HepG2 (cell line): Measurements from ENCODE around the gene VPREB3. TPM values are rescaled to one million over a fixed set of nuclear protein-coding genes. Genes with fewer than 3 reads are reported as not detected.

Experiments used
- ATAC-seq: fragments of 200-7000 bp; cut with Tn5 transposase; 3 replicates; pipeline ENCODE4 v1.9.1; 2020; ENCODE audit warnings: mild to moderate bottlenecking, moderate library complexity
- BruUV-seq: library from RNA; stranded (reverse); fragments of 400-500 nt; replicated peaks from 2 replicates; lab custom pipeline; 2021; lab: Mats Ljungman, UMichigan
- CTCF ChIA-PET: fragments of 300-600 bp; formaldehyde crosslinking; extraction: SDS; loops from one replicate; lab custom pipeline; 2021; ENCODE audit warnings: low total read pairs, inconsistent platforms, low intra/inter-chr PET ratio; lab: Yijun Ruan, JAX
- POLR2A ChIA-PET: fragments of 350-600 bp; sonication (Branson Sonifier 250); formaldehyde crosslinking; loops from one replicate; lab custom pipeline; 2020; ENCODE audit warnings: antibody characterized with exemption, inconsistent platforms; lab: Yijun Ruan, JAX
- DNase-seq: peaks from one replicate; pipeline ENCODE4 v3.0.0-alpha.2; 2015; ENCODE audit warnings: low spot score
- FAIRE-seq: peaks from 3 replicates; lab custom pipeline; 2011; peaks lifted over from hg19 to GRCh38; lab: Jason Lieb, UNC
- H2AFZ ChIP-seq: one replicate; pipeline ENCODE4 v1.6.1; 2011; ENCODE audit warnings: low read length, inconsistent platforms
- H3K27ac ChIP-seq: fragments of 300-600 bp; 3 replicates; pipeline ENCODE4 v1.8.0; 2011; ENCODE audit warnings: mixed run types, mild to moderate bottlenecking, mixed read lengths, low read length, inconsistent platforms; ENCODE audit not compliant: insufficient read depth; ENCODE audit errors: extremely low read length
- H3K27me3 ChIP-seq, 2 experiments: fragments of 200-600 bp in 1 of 2; 2 replicates in 1 of 2; 3 replicates in 1 of 2; pipeline versions ENCODE4 v1.6.0 to v1.8.0; 2011; ENCODE audit warnings: low read length in 2 of 2, mild to moderate bottlenecking in 2 of 2, moderate library complexity in 2 of 2, inconsistent platforms in 1 of 2; ENCODE audit not compliant: insufficient read depth in 2 of 2, control insufficient read depth in 1 of 2
- H3K36me3 ChIP-seq, 2 experiments: fragments of 200-600 bp in 1 of 2; replicated peaks in 1 of 2; 2 replicates in 1 of 2; 3 replicates in 1 of 2; pipeline versions ENCODE4 v1.5.1 to v1.8.0; 2011; ENCODE audit warnings: low read length in 2 of 2, inconsistent platforms in 1 of 2; ENCODE audit not compliant: insufficient read depth in 2 of 2, control insufficient read depth in 1 of 2
- H3K4me1 ChIP-seq: 2 replicates; pipeline ENCODE4 v1.5.1; 2012; ENCODE audit warnings: low read length, inconsistent platforms; ENCODE audit not compliant: insufficient read depth
- H3K4me2 ChIP-seq: 2 replicates; pipeline ENCODE4 v1.6.0; 2011; ENCODE audit warnings: low read depth, low read length, inconsistent platforms
- H3K4me3 ChIP-seq, 3 experiments: fragments of 200-600 bp in 1 of 3; sonication (generic), shearing (Covaris generic) in 1 of 3; replicated peaks in 1 of 3; 2 replicates each; pipeline ENCODE4 v1.5.1; 2011 to 2016; ENCODE audit warnings: low read length in 3 of 3, inconsistent platforms in 2 of 3, low read depth in 2 of 3, mild to moderate bottlenecking in 2 of 3, control low read depth in 1 of 3, mixed read lengths in 1 of 3; ENCODE audit not compliant: insufficient read depth in 1 of 3
- H3K79me2 ChIP-seq: one replicate; pipeline ENCODE4 v1.6.1; 2011; ENCODE audit warnings: low read length, inconsistent platforms; ENCODE audit not compliant: insufficient read depth
- H3K9ac ChIP-seq: 2 replicates; pipeline ENCODE4 v1.6.0; 2011; ENCODE audit warnings: mild to moderate bottlenecking, low read depth, low read length, inconsistent platforms; ENCODE audit not compliant: insufficient read depth
- H3K9me3 ChIP-seq: 2 replicates; pipeline ENCODE4 v1.5.1; 2012; ENCODE audit warnings: mild to moderate bottlenecking, low read length
- H4K20me1 ChIP-seq: 2 replicates; pipeline ENCODE4 v1.6.0; 2011; ENCODE audit warnings: inconsistent platforms, mild to moderate bottlenecking, low read length, moderate library complexity; ENCODE audit not compliant: insufficient read depth
- ATF3 ChIP-seq: sonication (generic); formaldehyde crosslinking; IDR thresholded peaks from 2 replicates; pipeline ENCODE4 v1.4.0; 2020; ENCODE audit warnings: missing genetic modification reagents
- DDIT3 ChIP-seq: sonication (generic); formaldehyde crosslinking; IDR thresholded peaks from 2 replicates; pipeline ENCODE4 v1.4.0; 2020; ENCODE audit warnings: mild to moderate bottlenecking, missing genetic modification reagents
- E2F5 ChIP-seq: sonication (generic); formaldehyde crosslinking; conservative IDR thresholded peaks from 2 replicates; pipeline ENCODE4 v1.4.0; 2020; ENCODE audit warnings: missing genetic modification reagents
- HES4 ChIP-seq: sonication (generic); formaldehyde crosslinking; IDR thresholded peaks from 2 replicates; pipeline ENCODE4 v1.9.0; 2021; ENCODE audit warnings: mild to moderate bottlenecking, missing genetic modification reagents, borderline replicate concordance
- MLXIP ChIP-seq: sonication (generic); formaldehyde crosslinking; IDR thresholded peaks from 2 replicates; pipeline ENCODE4 v1.9.0; 2021; ENCODE audit warnings: missing genetic modification reagents, borderline replicate concordance
- NFATC3 ChIP-seq: sonication (generic); formaldehyde crosslinking; IDR thresholded peaks from 2 replicates; pipeline ENCODE4 v1.5.1; 2020; ENCODE audit warnings: mild to moderate bottlenecking, missing genetic modification reagents
- NFIC ChIP-seq: IDR thresholded peaks from 2 replicates; pipeline ENCODE4 v1.6.1; 2012; ENCODE audit warnings: mild to moderate bottlenecking, low read length, inconsistent platforms
- NFKB2 ChIP-seq: sonication (generic); formaldehyde crosslinking; IDR thresholded peaks from 2 replicates; pipeline ENCODE4 v1.4.0; 2020; ENCODE audit warnings: missing genetic modification reagents, borderline replicate concordance
- PHF5A ChIP-seq: IDR thresholded peaks from one replicate; pipeline ENCODE4 v1.6.1; 2018; ENCODE audit warnings: low read depth, missing genetic modification reagents; ENCODE audit not compliant: unreplicated experiment
- RARA ChIP-seq: IDR thresholded peaks from 2 replicates; pipeline ENCODE4 v1.6.1; 2016; ENCODE audit warnings: missing genetic modification reagents, missing compliant biosample characterization
- RBFOX2 ChIP-seq: fragments of 200-400 bp; formaldehyde crosslinking; IDR thresholded peaks from 2 replicates; pipeline ENCODE4 v1.6.1; 2017; ENCODE audit warnings: low read depth, mild to moderate bottlenecking, low read length
- RFXANK ChIP-seq: IDR thresholded peaks from 2 replicates; pipeline ENCODE4 v1.6.1; 2016
- SPEN ChIP-seq: sonication (generic); formaldehyde crosslinking; IDR thresholded peaks from 2 replicates; pipeline ENCODE4 v1.5.1; 2020; ENCODE audit warnings: low read depth, mild to moderate bottlenecking, missing genetic modification reagents
- SRY ChIP-seq: sonication (generic); formaldehyde crosslinking; IDR thresholded peaks from 2 replicates; pipeline ENCODE4 v1.8.0; 2022; ENCODE audit warnings: mild to moderate bottlenecking, missing genetic modification reagents
- THYN1 ChIP-seq: sonication (generic); formaldehyde crosslinking; IDR thresholded peaks from 2 replicates; pipeline ENCODE4 v1.8.1; 2023; ENCODE audit warnings: low read depth, mild to moderate bottlenecking, moderate library complexity, missing genetic modification reagents, borderline replicate concordance
- ZEB1 ChIP-seq: IDR thresholded peaks from 2 replicates; pipeline ENCODE4 v1.6.1; 2012; ENCODE audit warnings: mild to moderate bottlenecking, low read depth, inconsistent platforms; ENCODE audit not compliant: insufficient replicate concordance
- ZNF230 ChIP-seq: sonication (generic); formaldehyde crosslinking; IDR thresholded peaks from 2 replicates; pipeline ENCODE4 v1.4.0; 2020; ENCODE audit warnings: mild to moderate bottlenecking, missing genetic modification reagents
- ZNF235 ChIP-seq: sonication (generic); formaldehyde crosslinking; IDR thresholded peaks from 2 replicates; pipeline ENCODE4 v1.8.1; 2023; ENCODE audit warnings: mild to moderate bottlenecking, missing genetic modification reagents, borderline replicate concordance
- ZNF672 ChIP-seq: sonication (generic); formaldehyde crosslinking; IDR thresholded peaks from 2 replicates; pipeline ENCODE4 v1.8.1; 2022; ENCODE audit warnings: missing genetic modification reagents
- ZNF674 ChIP-seq: sonication (generic); formaldehyde crosslinking; IDR thresholded peaks from 2 replicates; pipeline ENCODE4 v1.5.0; 2020; ENCODE audit warnings: low read depth, mild to moderate bottlenecking, missing genetic modification reagents
- WGBS: methylation state at CpG from one replicate; pipeline ENCODE4 v1.1.6; 2017; ENCODE audit warnings: low lambda C conversion rate; 5-methylcytosine and 5-hydroxymethylcytosine counted together
- in situ Hi-C: cut with HindIII; loops from 2 replicates; pipeline ENCODE4 v1.10.0; 2017; ENCODE audit warnings: low pct_unique_long_range_greater_than_20kb; ENCODE audit not compliant: extremely low pct_ligation_motif_present
- intact Hi-C: fragments of 100-400 bp; cut with micrococcal nuclease; formaldehyde crosslinking; loops from one replicate; pipeline ENCODE4 v1.10.0; 2022; ENCODE audit not compliant: unreplicated experiment
- polyA plus RNA-seq, 8 experiments: library from polyadenylated mRNA; depleted of rRNA in 3 of 8; stranded (reverse) in 7 of 8; unstranded in 1 of 8; fragments of >200 nt; fragmentation: Illumina TruSeq in 4 of 8; extraction: Trizol in 4 of 8; gene quantifications; 2 replicates each; pipeline versions ENCODE4 v1.2.1 to v1.2.3, GENCODE V29; 2011 to 2016; ENCODE audit warnings: low read depth in 4 of 8, missing spikeins in 1 of 8, mixed read lengths in 1 of 8; ENCODE audit not compliant: insufficient read depth in 1 of 8
- total RNA-seq, 5 experiments: library from RNA; depleted of rRNA; stranded (reverse); fragments of >200 nt; fragmentation: Illumina TruSeq; extraction: Trizol; gene quantifications; 2 replicates each; pipeline ENCODE4 v1.2.3, GENCODE V29; 2016; ENCODE audit warnings: low read depth in 1 of 5

Gene VPREB3
- total and polyA plus RNA-seq, 2 of the 13 experiments (the other 11 are each of a cell fraction or from before 2014, with no cell fraction given): 0.22 TPM; not detected in 1

DNA sequence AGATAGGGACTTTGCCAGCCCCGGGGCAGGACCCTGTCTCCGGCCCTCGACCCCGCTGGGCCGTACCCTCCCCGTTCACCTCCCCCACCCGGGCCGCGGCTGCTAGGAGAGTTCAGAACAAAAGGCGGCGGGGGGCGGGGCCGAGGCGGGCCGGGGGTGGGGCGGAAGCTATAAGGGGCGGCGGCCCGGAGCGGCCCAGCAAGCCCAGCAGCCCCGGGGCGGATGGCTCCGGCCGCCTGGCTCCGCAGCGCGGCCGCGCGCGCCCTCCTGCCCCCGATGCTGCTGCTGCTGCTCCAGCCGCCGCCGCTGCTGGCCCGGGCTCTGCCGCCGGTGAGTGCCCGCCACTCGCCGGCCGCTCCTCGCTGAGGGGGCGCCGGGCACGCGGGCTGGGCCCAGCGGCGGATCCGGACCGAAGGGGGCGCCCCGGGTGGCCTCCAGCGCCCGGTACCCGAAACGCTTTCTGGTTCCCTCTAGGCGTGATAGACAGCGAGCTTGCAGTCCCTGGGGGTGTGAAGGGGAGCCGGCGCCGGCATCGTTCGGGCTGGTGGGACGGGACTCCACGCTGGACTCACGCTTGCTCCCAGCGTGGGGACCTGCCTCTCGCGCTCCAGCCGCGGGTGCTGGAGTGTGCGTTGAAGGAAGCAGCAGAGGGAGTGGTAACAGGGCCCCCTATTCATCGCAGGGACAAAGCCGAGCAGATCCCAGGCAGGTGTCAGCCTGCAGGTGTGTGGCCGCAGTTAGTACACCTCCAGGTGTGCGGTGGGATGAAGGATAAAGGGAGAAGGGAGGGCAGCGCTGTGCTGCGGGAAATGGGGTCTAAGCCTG, 18.6 kb upstream of the VPREB3 start, which contains the start of gene MMP11:
TSS of gene MMP11 (plus strand) at position 201 of the 825 bp plus-strand sequence. CDS start at position 223, 22 bp downstream.
- DNase-seq (no peak), ATAC-seq (peak; percentile 4), FAIRE-seq (no peak)
- peaks cover 74% of the 10 kb centered on the region for H3K4me1 ChIP-seq
- ChIA-PET CTCF (no interaction called here), POLR2A (interaction anchor here (0.5 to 6.6 kb wide), 8 partner anchors 9 to 116 kb away, joined by 3 to 201 read pairs (median 4); partner anchors contain the start of genes C22orf15, SLC2A11 and SMARCB1)
- no peaks in the 10 kb centered on the region; a peak in 1 of 5 replicates for H3K27me3 ChIP-seq
- H3K36me3 ChIP-seq: no peaks in the 10 kb centered on the region
- no TSS peak for BruUV-seq
- peak within 1 kb of the TSS; percentile 71 to 90 (median 75) for H3K4me3 ChIP-seq
- H3K9me3 ChIP-seq: no peaks in the 10 kb centered on the region
- peaks cover 2% of the 10 kb centered on the region for H3K79me2 ChIP-seq
- H2AFZ ChIP-seq: no peak within 1 kb of the TSS
- in situ Hi-C loops: no loop called here
- H3K4me2 ChIP-seq: peak within 1 kb of the TSS; percentile 90
- peak within 1 kb of the TSS; percentile 85 for H3K9ac ChIP-seq
- intact Hi-C loops: no loop called here
- no peaks in the 10 kb centered on the region for H4K20me1 ChIP-seq
- peak within 1 kb of the TSS; percentile 75 for H3K27ac ChIP-seq
- WGBS: 1% methylated on average over 19 of the region's 79 CpGs
- peak; percentile 72 for TF ChIP-seq RBFOX2
- TF ChIP-seq NFIC: no peak
- TF ChIP-seq HES4 (CRISPR knock-in tag): peak; percentile 41; the same call in 1 of the 2 replicates
- TF ChIP-seq MLXIP (CRISPR knock-in tag): no peak
- no peak for TF ChIP-seq THYN1 (CRISPR knock-in tag)
- no peak; the same call in 1 of the 2 replicates for TF ChIP-seq ZNF674 (CRISPR knock-in tag)
- no peak for TF ChIP-seq ATF3 (CRISPR knock-in tag)
- TF ChIP-seq RARA: peak; percentile 17; the same call in 1 of the 2 replicates
- TF ChIP-seq NFATC3: no peak
- TF ChIP-seq SPEN (CRISPR knock-in tag): peak; percentile 23; the same call in 1 of the 2 replicates
- no peak for TF ChIP-seq ZNF672 (CRISPR knock-in tag)
- 0 out of 2 replicates have a peak, but pooled peaks have one; percentile 21 for TF ChIP-seq ZNF235 (CRISPR knock-in tag)
- no peak for TF ChIP-seq DDIT3 (CRISPR knock-in tag)
- 0 out of 2 replicates have a peak, but pooled peaks have one; percentile 10 for TF ChIP-seq SRY (CRISPR knock-in tag)
- TF ChIP-seq PHF5A (CRISPR knock-in tag): no peak
- TF ChIP-seq ZNF230 (CRISPR knock-in tag): 0 out of 2 replicates have a peak, but pooled peaks have one; percentile 6
- TF ChIP-seq NFKB2 (CRISPR knock-in tag): no peak
- peak; percentile 69 for TF ChIP-seq ZEB1
- no peak for TF ChIP-seq E2F5 (CRISPR knock-in tag)
- TF ChIP-seq RFXANK (CRISPR knock-in tag): no peak
